Measurements from ENCODE around the gene FGF4. TPM values are rescaled to one million over a fixed set of nuclear protein-coding genes. Genes with fewer than 3 reads are reported as not detected.

FGF4 gene
- total RNA-seq, 1 experiment from 2014 or later: not detected

DNA sequence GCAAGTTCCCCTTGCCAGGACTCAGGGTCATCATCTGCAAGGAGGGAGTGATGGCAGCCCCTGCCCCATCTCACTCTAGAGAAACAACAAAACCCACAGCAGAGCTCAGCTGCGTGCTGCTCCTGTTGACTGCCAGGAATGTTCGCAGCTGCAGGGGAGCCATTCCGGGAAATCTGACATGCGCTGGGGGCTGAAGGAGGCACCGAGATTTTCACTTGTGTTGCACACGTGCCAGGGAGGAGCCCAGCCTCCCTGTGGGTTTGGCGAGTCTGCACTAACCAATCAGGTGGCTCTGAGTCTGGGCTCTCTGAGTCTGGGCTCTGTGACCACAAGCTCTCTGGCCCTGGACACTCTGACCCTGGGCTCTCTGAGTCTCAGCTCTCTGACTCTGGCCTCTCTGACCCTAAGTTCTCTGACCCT is 33.5 kb upstream of the FGF4 start:
- TF ChIP-seq, protein P1, sequence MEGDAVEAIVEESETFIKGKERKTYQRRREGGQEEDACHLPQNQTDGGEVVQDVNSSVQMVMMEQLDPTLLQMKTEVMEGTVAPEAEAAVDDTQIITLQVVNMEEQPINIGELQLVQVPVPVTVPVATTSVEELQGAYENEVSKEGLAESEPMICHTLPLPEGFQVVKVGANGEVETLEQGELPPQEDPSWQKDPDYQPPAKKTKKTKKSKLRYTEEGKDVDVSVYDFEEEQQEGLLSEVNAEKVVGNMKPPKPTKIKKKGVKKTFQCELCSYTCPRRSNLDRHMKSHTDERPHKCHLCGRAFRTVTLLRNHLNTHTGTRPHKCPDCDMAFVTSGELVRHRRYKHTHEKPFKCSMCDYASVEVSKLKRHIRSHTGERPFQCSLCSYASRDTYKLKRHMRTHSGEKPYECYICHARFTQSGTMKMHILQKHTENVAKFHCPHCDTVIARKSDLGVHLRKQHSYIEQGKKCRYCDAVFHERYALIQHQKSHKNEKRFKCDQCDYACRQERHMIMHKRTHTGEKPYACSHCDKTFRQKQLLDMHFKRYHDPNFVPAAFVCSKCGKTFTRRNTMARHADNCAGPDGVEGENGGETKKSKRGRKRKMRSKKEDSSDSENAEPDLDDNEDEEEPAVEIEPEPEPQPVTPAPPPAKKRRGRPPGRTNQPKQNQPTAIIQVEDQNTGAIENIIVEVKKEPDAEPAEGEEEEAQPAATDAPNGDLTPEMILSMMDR (IDR thresholded peaks at IDR 0.05; ENCODE audit: insufficient read depth in 1 of 2, low read depth in 1 of 2, low read length in 1 of 2, severe bottlenecking in 1 of 2, unreplicated experiment in 1 of 2): no peak
- H3K4me3 ChIP-seq (ENCODE audit: low read depth, low read length): no peak overlapping the region
- BruUV-seq (replicated peaks): no TSS peak
- ChIA-PET POLR2A (no interaction called here), CTCF (interaction anchor here (0.6 kb wide), 2 partner anchors 35 to 36 kb away, joined by 3 to 7 read pairs; no protein-coding TSS in a partner anchor)
- no peaks in the 10 kb centered on the region for H3K27me3 ChIP-seq (replicated peaks; ENCODE audit: control insufficient read depth, insufficient read depth, low read length)
- Mint-ChIP-seq H3K27me3 (ENCODE audit: insufficient read depth, unreplicated experiment) (no peaks in the 10 kb centered on the region), H3K27ac (ENCODE audit: unreplicated experiment) (no peak overlapping the region), H3K9me3 (ENCODE audit: unreplicated experiment) (no peaks in the 10 kb centered on the region), H3K4me3 (ENCODE audit: unreplicated experiment) (no peak overlapping the region), H3K36me3 (ENCODE audit: insufficient read depth, unreplicated experiment) (no peaks in the 10 kb centered on the region), H3K4me1 (ENCODE audit: low read depth, unreplicated experiment) (no peaks in the 10 kb centered on the region)
- intact Hi-C loops (cut with micrococcal nuclease; ENCODE audit: unreplicated experiment): no loop called here
- H3K36me3 ChIP-seq (ENCODE audit: control insufficient read depth, insufficient read depth, low read length): no peaks in the 10 kb centered on the region
- peaks cover 6% of the 10 kb centered on the region; the same call in 1 of the 2 replicates for H3K4me1 ChIP-seq
- no peaks in the 10 kb centered on the region; the same call in 1 of the 2 replicates for H3K9me3 ChIP-seq
- DNase-seq: no peak

DNA sequence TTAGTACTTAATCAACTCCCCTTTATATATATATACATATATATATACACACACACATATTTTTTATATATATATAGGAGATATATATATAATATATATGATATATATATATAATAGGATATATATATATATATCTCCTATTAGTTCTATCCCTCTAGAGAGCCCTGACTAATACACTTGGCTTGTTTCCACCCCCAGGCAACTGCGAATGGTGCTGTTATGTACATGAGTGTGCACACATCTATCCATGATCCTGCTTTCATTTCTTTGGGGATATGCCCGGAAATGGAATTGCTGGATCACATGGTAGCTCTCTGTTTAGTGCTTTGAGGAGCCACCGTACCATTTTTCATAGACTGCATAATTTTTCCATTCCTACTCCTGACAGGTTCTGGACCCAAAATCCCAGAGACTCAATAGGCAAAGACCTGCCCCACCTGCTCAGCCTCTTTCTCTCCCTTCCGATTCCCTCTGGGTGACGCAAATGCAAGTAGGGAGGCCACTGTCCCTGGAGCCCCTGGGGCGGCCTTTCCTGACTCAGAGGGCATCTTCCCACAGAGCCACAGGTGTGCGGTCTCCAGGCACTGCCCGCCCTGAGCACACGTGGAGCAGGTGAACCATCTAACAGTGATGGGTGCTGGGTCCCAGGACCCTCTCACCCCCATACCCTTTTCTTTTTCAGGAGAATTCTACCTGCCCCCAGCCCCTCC is 32.1 kb upstream of the FGF4 start:
- peaks cover 6% of the 10 kb centered on the region; the same call in 1 of the 2 replicates for H3K4me1 ChIP-seq
- no peak for DNase-seq
- H3K9me3 Mint-ChIP-seq (ENCODE audit: unreplicated experiment): no peaks in the 10 kb centered on the region
- no peak overlapping the region for H3K4me3 ChIP-seq (ENCODE audit: low read depth, low read length)
- intact Hi-C loops (cut with micrococcal nuclease; ENCODE audit: unreplicated experiment): no loop called here
- H3K9me3 ChIP-seq: no peaks in the 10 kb centered on the region; the same call in none of the 2 replicates
- no peaks in the 10 kb centered on the region for H3K36me3 ChIP-seq (ENCODE audit: control insufficient read depth, insufficient read depth, low read length)
- POLR2A ChIA-PET: no interaction called here
- H3K4me3 Mint-ChIP-seq (ENCODE audit: unreplicated experiment): no peak overlapping the region
- CTCF ChIA-PET: no interaction called here
- no peaks in the 10 kb centered on the region for H3K36me3 Mint-ChIP-seq (ENCODE audit: insufficient read depth, unreplicated experiment)
- H3K4me1 Mint-ChIP-seq (ENCODE audit: low read depth, unreplicated experiment): no peaks in the 10 kb centered on the region
- no peak overlapping the region for H3K27ac Mint-ChIP-seq (ENCODE audit: unreplicated experiment)
- TF ChIP-seq, protein P1 (IDR thresholded peaks at IDR 0.05; ENCODE audit: insufficient read depth in 1 of 2, low read depth in 1 of 2, low read length in 1 of 2, severe bottlenecking in 1 of 2, unreplicated experiment in 1 of 2): no peak
- no peaks in the 10 kb centered on the region for H3K27me3 ChIP-seq (replicated peaks; ENCODE audit: control insufficient read depth, insufficient read depth, low read length)
- H3K27me3 Mint-ChIP-seq (ENCODE audit: insufficient read depth, unreplicated experiment): no peaks in the 10 kb centered on the region
- no TSS peak for BruUV-seq (replicated peaks)

DNA sequence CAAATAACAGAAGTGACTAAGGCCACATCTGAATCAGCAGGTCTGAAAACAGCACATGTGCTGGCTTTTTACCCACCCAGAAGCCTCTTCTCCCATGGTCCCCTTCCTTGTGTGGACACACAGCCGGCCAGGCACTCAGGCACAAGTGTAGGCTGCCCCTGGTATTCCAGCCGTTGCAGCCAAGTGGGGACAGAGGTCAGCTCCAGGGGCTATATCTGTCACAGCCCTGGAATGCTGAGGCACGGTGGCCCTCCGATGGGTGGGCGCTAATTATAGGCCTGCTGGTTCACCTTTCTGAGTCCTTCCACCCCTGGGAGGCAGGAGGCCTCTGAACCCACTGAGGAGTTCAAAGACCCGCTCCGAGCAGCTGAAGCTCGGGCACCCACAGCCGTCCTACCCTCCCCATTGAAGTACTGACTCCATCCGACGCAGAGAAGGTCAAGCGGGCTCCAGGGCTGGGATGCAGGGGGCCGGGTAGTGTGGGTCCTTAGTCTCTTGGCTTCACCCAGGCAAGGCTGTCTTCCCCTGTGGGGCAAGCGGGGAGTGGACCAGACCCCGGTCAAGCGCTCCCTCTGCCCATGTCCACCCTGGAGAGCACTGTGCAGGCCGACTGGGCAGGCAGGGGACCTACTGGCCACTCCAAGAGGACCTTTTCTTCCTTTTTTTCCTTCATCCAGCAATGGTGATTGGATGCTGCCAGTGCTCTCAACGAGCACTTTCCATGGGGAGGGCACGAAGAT is 29.8 kb upstream of the FGF4 start:
- no peak for DNase-seq
- intact Hi-C loops (cut with micrococcal nuclease; ENCODE audit: unreplicated experiment): no loop called here
- H3K4me1 Mint-ChIP-seq (ENCODE audit: low read depth, unreplicated experiment): no peaks in the 10 kb centered on the region
- H3K36me3 Mint-ChIP-seq (ENCODE audit: insufficient read depth, unreplicated experiment): no peaks in the 10 kb centered on the region
- BruUV-seq (replicated peaks): no TSS peak
- TF ChIP-seq, protein P1 (IDR thresholded peaks at IDR 0.05; ENCODE audit: insufficient read depth in 1 of 2, low read depth in 1 of 2, low read length in 1 of 2, severe bottlenecking in 1 of 2, unreplicated experiment in 1 of 2): no peak
- Histone ChIP-seq H3K9me3 (no peaks in the 10 kb centered on the region; the same call in none of the 2 replicates), H3K36me3 (ENCODE audit: control insufficient read depth, insufficient read depth, low read length) (no peaks in the 10 kb centered on the region), H3K4me1 (no peaks in the 10 kb centered on the region), H3K4me3 (ENCODE audit: low read depth, low read length) (no peak overlapping the region), H3K27me3 (replicated peaks; ENCODE audit: control insufficient read depth, insufficient read depth, low read length) (no peaks in the 10 kb centered on the region)
- no peak overlapping the region for H3K4me3 Mint-ChIP-seq (ENCODE audit: unreplicated experiment)
- ChIA-PET CTCF (no interaction called here), POLR2A (no interaction called here)
- H3K27ac Mint-ChIP-seq (ENCODE audit: unreplicated experiment): no peak overlapping the region
- H3K9me3 Mint-ChIP-seq (ENCODE audit: unreplicated experiment): no peaks in the 10 kb centered on the region
- H3K27me3 Mint-ChIP-seq (ENCODE audit: insufficient read depth, unreplicated experiment): no peaks in the 10 kb centered on the region
